HUES48 (cell line): ENCODE data around the gene MAPK1.
"Not testable (repeated sequence)": the region's sequence is repeated elsewhere in the genome, so short reads cannot be mapped to it uniquely, and the experiment has no call there.

Experiments used
- H3K27ac ChIP-seq: one replicate; pipeline ENCODE4 v1.7.0; 2013; ENCODE audit warnings: low read depth, low read length, inconsistent platforms
- H3K27me3 ChIP-seq: 2 replicates; pipeline ENCODE4 v1.6.1; 2013; ENCODE audit warnings: mild to moderate bottlenecking, low read length; ENCODE audit not compliant: control insufficient read depth, insufficient read depth
- H3K36me3 ChIP-seq: 2 replicates; pipeline ENCODE4 v1.6.1; 2013; ENCODE audit warnings: low read length; ENCODE audit not compliant: control insufficient read depth, insufficient read depth
- H3K4me1 ChIP-seq: 2 replicates; pipeline ENCODE4 v1.6.1; 2013; ENCODE audit warnings: mild to moderate bottlenecking, low read length; ENCODE audit not compliant: control insufficient read depth, insufficient read depth
- H3K4me3 ChIP-seq: 2 replicates; pipeline ENCODE4 v1.5.1; 2013; ENCODE audit warnings: mild to moderate bottlenecking, low read depth, low read length
- H3K9ac ChIP-seq: 2 replicates; pipeline ENCODE4 v1.6.1; 2013; ENCODE audit warnings: mild to moderate bottlenecking, low read depth, low read length, moderate library complexity
- H3K9me3 ChIP-seq: 2 replicates; pipeline ENCODE4 v1.6.1; 2013; ENCODE audit warnings: low read length; ENCODE audit not compliant: control insufficient read depth, insufficient read depth

MAPK1 gene

GRCh38 chr22:21759646-21760376 lies 107.6 kb downstream of the MAPK1 start:
- Histone ChIP-seq H3K4me1 (no peaks in the 10 kb centered on the region), H3K9ac (no peak overlapping the region), H3K36me3 (peaks cover 54% of the 10 kb centered on the region), H3K4me3 (no peak overlapping the region), H3K9me3 (no peaks in the 10 kb centered on the region), H3K27ac (no peak overlapping the region), H3K27me3 (no peaks in the 10 kb centered on the region)

DNA sequence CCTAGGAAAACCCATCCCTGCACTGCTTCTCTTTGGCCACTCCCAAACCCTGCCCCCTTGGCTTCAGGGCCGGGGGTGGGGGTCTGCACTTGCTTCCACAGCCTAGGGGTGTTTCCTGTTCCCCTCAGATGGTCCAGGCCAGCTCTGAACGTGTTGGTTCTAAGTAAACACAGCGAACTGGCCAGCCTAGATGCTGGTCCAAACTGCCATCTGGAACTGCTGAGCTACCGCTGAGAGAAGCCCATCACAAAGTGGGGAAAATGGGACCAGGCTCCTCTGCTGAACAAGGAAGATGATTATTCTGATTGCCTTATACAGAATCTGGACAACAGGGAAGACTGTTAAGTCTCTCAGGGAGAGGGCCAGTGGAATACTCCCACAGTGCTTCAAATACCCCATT lies 108.4 kb downstream of the MAPK1 start:
- H3K27ac ChIP-seq, result no peak overlapping the region
- no peak overlapping the region for H3K9ac ChIP-seq
- no peaks in the 10 kb centered on the region for H3K27me3 ChIP-seq
- no peaks in the 10 kb centered on the region for H3K4me1 ChIP-seq
- H3K9me3 ChIP-seq, result no peaks in the 10 kb centered on the region
- H3K36me3 ChIP-seq, result peaks cover 47% of the 10 kb centered on the region
- H3K4me3 ChIP-seq, result no peak overlapping the region

DNA sequence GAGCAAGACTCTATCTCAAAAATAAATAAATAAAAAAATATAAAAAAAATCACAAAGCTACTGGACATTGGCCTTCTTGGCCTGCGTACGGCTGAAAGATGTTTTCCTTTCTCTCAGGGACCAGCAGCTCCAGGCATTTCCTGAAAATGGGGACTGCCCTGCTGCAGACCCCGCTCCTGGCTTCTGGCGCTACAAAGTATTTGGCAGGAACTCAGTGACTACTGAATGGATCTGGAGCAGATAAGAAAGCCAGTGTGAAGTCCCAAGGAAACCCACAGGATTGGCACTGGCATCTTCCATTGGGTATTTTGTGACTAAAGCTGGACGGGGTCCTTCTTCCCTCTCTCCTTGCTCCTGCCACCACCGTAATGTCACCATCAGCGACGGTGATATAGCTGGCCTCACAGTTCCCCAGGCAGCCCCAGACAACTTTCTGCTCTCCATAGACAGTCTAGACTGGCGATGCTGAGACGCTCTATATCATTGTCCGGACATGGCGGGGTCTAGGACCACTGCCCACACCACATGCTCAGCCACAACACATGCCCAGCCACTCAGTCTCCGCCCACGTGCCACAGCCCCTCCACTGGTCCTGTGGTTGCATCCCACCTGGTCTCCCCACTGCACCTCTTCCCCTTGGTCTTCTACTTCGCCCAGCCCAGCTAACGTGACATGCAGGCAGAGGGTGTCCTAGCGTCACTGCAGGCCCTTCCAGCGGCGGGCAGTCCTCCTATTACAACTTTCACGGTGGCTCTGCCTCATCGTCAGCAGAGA lies 109.2 kb downstream of the MAPK1 start:
- H3K27me3 ChIP-seq, result no peaks in the 10 kb centered on the region
- H3K36me3 ChIP-seq, result peaks cover 39% of the 10 kb centered on the region
- H3K9ac ChIP-seq, result no peak overlapping the region
- no peak overlapping the region for H3K4me3 ChIP-seq
- no peak overlapping the region for H3K27ac ChIP-seq
- H3K4me1 ChIP-seq, result no peaks in the 10 kb centered on the region
- no peaks in the 10 kb centered on the region for H3K9me3 ChIP-seq

DNA sequence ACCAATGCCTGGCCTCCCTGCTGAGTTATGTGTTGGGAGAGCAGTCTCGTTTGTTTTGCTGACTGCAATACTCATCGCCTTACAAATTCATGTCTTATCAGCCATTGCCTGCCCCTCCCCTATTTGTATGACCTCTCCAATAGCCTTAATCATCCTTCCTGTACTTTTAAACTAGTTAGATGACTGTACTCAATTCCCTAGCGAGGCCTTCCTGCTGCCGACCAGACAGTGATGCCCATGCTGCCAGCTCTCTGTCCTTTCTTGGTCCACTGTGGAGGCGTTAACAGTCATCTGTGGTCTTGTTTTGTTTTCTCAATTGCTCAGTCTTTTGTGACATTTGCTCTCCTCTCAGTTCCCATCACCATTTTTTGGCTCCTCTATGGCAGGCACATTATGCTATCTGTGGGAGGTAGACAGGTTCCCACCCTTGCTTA lies 111.6 kb downstream of the MAPK1 start:
- Histone ChIP-seq H3K36me3 (peaks cover 17% of the 10 kb centered on the region; the same call in 1 of the 2 replicates), H3K27ac (no peak overlapping the region), H3K27me3 (no peaks in the 10 kb centered on the region), H3K4me3 (no peak overlapping the region), H3K9ac (no peak overlapping the region), H3K4me1 (no peaks in the 10 kb centered on the region), H3K9me3 (no peaks in the 10 kb centered on the region)

DNA sequence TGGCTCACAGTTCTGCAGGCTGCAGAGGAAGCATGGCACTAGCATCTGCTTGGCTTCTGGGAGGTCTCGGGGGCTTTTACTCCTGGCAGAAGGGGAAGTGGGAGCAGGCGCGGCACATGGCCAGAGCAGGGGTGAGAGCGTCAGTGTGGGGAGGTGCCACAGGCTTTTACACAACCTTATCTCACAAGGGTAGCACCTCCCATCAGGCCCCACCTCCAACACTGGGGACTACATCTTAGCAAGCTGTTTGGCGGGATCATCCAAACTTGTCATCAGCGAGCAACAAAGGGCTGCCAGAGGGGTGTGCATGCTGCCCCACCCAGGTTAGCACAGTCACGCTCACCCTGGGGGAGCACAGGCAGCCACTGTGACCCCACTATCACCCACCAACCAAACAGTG lies 112.9 kb downstream of the MAPK1 start:
- no peaks in the 10 kb centered on the region for H3K4me1 ChIP-seq
- H3K9me3 ChIP-seq, result no peaks in the 10 kb centered on the region
- no peak overlapping the region for H3K4me3 ChIP-seq
- peaks cover 12% of the 10 kb centered on the region; the same call in 1 of the 2 replicates for H3K36me3 ChIP-seq
- no peak overlapping the region for H3K9ac ChIP-seq
- H3K27ac ChIP-seq, result no peak overlapping the region
- H3K27me3 ChIP-seq, result no peaks in the 10 kb centered on the region

DNA sequence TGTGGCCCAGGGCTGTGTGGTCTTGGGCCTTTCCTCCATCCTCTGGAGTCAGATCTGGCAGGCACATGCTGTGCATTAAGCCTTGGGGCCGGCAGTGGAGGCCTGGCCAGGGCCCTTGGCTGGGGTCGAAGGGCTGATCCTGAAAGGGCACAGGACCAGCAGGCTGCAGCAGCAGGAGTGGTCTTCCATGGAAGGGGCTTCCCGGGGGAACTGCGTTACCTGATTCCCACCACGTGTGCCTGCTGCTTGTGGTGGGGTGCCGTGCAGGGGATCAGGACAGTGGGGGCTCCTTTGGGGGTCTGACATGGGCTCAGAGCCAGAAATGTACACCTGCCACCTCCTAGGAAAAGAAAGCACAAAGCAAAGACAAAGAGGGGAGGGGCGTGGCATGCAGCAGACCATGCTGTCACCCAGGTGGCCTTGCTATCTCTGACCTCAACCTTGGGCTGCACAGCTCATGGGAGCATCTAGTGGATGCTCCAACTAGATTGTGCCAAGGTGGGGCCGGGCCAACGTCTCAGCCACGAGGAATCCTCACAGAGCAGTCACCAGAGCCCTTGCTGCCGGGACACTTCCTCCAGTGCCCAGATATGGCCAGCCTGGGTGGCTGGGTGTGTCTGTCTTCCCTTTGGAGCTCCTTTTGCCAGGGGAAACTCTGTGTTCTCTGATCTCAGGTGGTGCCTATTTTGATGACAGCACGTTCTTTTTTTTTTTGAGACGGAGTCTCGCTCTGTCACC lies 113.9 kb downstream of the MAPK1 start:
- no peak overlapping the region for H3K9ac ChIP-seq
- H3K36me3 ChIP-seq, result peaks cover 5% of the 10 kb centered on the region; the same call in 1 of the 2 replicates
- H3K27ac ChIP-seq, result no peak overlapping the region
- no peak overlapping the region for H3K4me3 ChIP-seq
- H3K27me3 ChIP-seq, result no peaks in the 10 kb centered on the region
- H3K4me1 ChIP-seq, result peaks cover 4% of the 10 kb centered on the region; the same call in 1 of the 2 replicates
- no peaks in the 10 kb centered on the region for H3K9me3 ChIP-seq

- H3K4me1 ChIP-seq, result peaks cover 5% of the 10 kb centered on the region; the same call in 1 of the 2 replicates
- no peaks in the 10 kb centered on the region for H3K27me3 ChIP-seq
- H3K4me3 ChIP-seq, result no peak overlapping the region
- no peak overlapping the region for H3K27ac ChIP-seq
- H3K9ac ChIP-seq, result no peak overlapping the region
- H3K9me3 ChIP-seq, result no peaks in the 10 kb centered on the region
- H3K36me3 ChIP-seq, result no peaks in the 10 kb centered on the region
Observed at GRCh38 chr22:21752276-21752675, 115.2 kb downstream of the MAPK1 start.

DNA sequence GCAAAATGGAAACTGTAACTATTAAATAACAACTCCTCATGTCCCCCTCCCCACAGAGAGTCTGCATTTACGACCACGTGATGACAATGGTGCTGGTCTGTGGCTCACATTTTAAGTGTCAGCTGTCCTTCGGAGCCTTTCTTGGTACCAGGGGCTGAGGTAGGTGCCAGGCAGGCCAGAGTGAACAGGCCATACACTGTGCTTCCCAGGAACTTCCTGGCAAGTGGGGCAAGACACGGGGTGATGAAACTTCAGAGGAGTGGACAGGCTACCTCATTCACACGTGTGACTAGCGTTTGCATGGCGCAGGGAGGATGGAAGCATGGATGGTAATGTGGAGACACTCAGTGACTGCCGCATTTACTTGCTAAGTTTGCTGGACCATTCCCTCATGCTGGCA lies 121.5 kb downstream of the MAPK1 start:
- no peaks in the 10 kb centered on the region for H3K27me3 ChIP-seq
- no peak overlapping the region for H3K9ac ChIP-seq

DNA sequence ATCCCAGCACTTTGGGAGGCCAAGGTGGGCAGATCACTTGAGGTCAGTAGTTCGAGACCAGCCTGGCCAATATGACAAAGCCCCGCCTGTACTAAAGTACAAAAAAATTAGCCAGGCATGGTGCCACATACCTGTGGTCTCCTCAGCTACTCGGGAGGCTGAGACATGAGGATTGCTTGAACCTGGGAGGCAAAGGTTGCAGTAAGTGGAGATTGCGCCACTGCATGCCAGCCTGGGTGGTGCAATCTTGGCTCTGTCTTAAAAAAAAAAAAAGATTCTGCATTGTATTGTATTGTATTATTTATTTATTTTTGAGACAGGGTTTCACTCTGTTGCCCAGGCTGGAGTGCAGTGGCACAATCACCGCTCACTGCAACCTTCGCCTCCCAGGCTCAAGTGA lies 122.5 kb downstream of the MAPK1 start:
- not testable (repeated sequence) for H3K4me1 ChIP-seq, H3K27ac ChIP-seq, H3K36me3 ChIP-seq, H3K4me3 ChIP-seq, H3K27me3 ChIP-seq, H3K9ac ChIP-seq, H3K9me3 ChIP-seq

More for the DNA sequence above, 121.5 kb downstream of the MAPK1 start:
- Histone ChIP-seq H3K4me3 (no peak overlapping the region), H3K36me3 (no peaks in the 10 kb centered on the region), H3K9me3 (no peaks in the 10 kb centered on the region), H3K27ac (no peak overlapping the region), H3K4me1 (peaks cover 5% of the 10 kb centered on the region; the same call in 1 of the 2 replicates)

- H3K36me3 ChIP-seq, result no peaks in the 10 kb centered on the region
- no peak overlapping the region for H3K27ac ChIP-seq
- peaks cover 11% of the 10 kb centered on the region for H3K27me3 ChIP-seq
- no peaks in the 10 kb centered on the region for H3K9me3 ChIP-seq
- H3K4me3 ChIP-seq, result no peak overlapping the region
- 0 out of 2 replicates have a peak, but pooled peaks cover 2% of the 10 kb centered on the region for H3K4me1 ChIP-seq
- no peak overlapping the region for H3K9ac ChIP-seq
Observed at GRCh38 chr22:21741790-21742189, 125.7 kb downstream of the MAPK1 start.
